Erythroblast (primary cell): ENCODE data around the gene MAGEA4.

Source experiments
- GATA1 ChIP-seq: IDR thresholded peaks from 2 replicates; pipeline ENCODE4 v1.6.1; 2011; ENCODE audit warnings: low read depth, mild to moderate bottlenecking, control low read depth, low read length, moderate library complexity
- POLR2A ChIP-seq: IDR thresholded peaks from 2 replicates; pipeline ENCODE4 v1.6.1; 2011; ENCODE audit warnings: mild to moderate bottlenecking, low read length

DNA sequence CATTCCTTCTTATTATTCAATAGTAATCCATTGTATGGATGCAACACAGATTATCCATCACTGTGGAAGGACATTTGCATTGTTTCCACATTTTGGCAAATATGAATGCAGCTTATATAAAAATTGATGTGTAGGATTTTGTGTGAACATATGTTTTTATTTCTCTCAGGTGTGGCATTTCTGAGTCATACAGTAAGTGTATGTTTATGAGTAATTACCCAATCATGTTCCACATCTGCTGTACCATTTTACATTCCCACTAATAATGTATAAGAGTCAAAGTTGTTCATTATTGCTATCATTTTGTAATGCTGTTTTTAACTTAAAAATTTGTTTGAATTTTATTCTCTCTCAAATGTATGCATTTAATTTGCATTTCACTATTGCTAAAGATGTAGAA lies 25.5 kb downstream of the MAGEA4 start:
- no peak for TF ChIP-seq POLR2A
- no peak for TF ChIP-seq GATA1
